ENCODE results near the gene ATP6V1F. TPM values are rescaled to one million over a fixed set of nuclear protein-coding genes. Genes with fewer than 3 reads are reported as not detected.

ATP6V1F gene
- total and polyA plus RNA-seq, 8 donors = 2.0 to 282 (median 67.7) TPM

GRCh38 chr7:128887169-128888038 is 24.7 kb downstream of the ATP6V1F start:
- intact Hi-C loops (cut with DNase I; ENCODE audit: low total_unique reads) = loop anchor here (10.0 kb wide), 1 partner anchor 283 kb away; no protein-coding TSS in a partner anchor
- TF ChIP-seq POLR2AphosphoS5 (IDR thresholded peaks at IDR 0.05) (no peak), EP300 (IDR thresholded peaks at IDR 0.05) (no peak), POLR2A (IDR thresholded peaks at IDR 0.05) (no peak), CTCF (IDR thresholded peaks at IDR 0.05) (no peak)
- Histone ChIP-seq H3K4me3 (no peak overlapping the region), H3K27me3 (peaks cover 0 to 58% (median 17%) of the 10 kb centered on the region in 3 donors), H3K9me3 (no peaks in the 10 kb centered on the region), H3K4me1 (peaks cover 9 to 20% (median 13%) of the 10 kb centered on the region in 4 donors), H3K36me3 (no peaks in the 10 kb centered on the region), H3K27ac (no peak overlapping the region)
- 80 to 90% (median 87%) methylated on average over 7 of the region's 7 CpGs for WGBS, 5 donors
- no peak for DNase-seq

GRCh38 chr7:128888039-128888755 is 25.5 kb downstream of the ATP6V1F start:
- no peak for DNase-seq
- H3K4me1 ChIP-seq = peaks cover 9 to 27% (median 13%) of the 10 kb centered on the region in 4 donors
- TF ChIP-seq POLR2A (IDR thresholded peaks at IDR 0.05) = no peak
- TF ChIP-seq EP300 (IDR thresholded peaks at IDR 0.05) = no peak
- no peak for TF ChIP-seq POLR2AphosphoS5 (IDR thresholded peaks at IDR 0.05)
- TF ChIP-seq CTCF (IDR thresholded peaks at IDR 0.05) = no peak
- H3K27me3 ChIP-seq = peaks cover 0 to 61% (median 17%) of the 10 kb centered on the region in 3 donors
- no peaks in the 10 kb centered on the region for H3K9me3 ChIP-seq
- WGBS, 5 donors = 74 to 85% (median 84%) methylated on average over 7 of the region's 7 CpGs
- H3K4me3 ChIP-seq = no peak overlapping the region
- intact Hi-C loops (cut with DNase I; ENCODE audit: low total_unique reads) = loop anchor here (10.0 kb wide), 1 partner anchor 283 kb away; no protein-coding TSS in a partner anchor
- no peaks in the 10 kb centered on the region for H3K36me3 ChIP-seq
- H3K27ac ChIP-seq = no peak overlapping the region

GRCh38 chr7:128888756-128889095 is 26.1 kb downstream of the ATP6V1F start:
- H3K36me3 ChIP-seq = no peaks in the 10 kb centered on the region
- H3K4me3 ChIP-seq = no peak overlapping the region
- intact Hi-C loops (cut with DNase I; ENCODE audit: low total_unique reads) = loop anchor here (10.0 kb wide), 1 partner anchor 284 kb away; no protein-coding TSS in a partner anchor
- H3K27me3 ChIP-seq = peaks cover 0 to 61% (median 17%) of the 10 kb centered on the region in 3 donors
- WGBS, 5 donors = 76 to 85% (median 82%) methylated on average over 10 to 11 of the region's 11 CpGs
- no peak for DNase-seq
- H3K9me3 ChIP-seq = no peaks in the 10 kb centered on the region
- peaks cover 9 to 27% (median 13%) of the 10 kb centered on the region in 4 donors for H3K4me1 ChIP-seq
- TF ChIP-seq POLR2AphosphoS5 (IDR thresholded peaks at IDR 0.05) = no peak
- no peak for TF ChIP-seq EP300 (IDR thresholded peaks at IDR 0.05)
- no peak for TF ChIP-seq CTCF (IDR thresholded peaks at IDR 0.05)
- no peak for TF ChIP-seq POLR2A (IDR thresholded peaks at IDR 0.05)
- H3K27ac ChIP-seq = no peak overlapping the region

GRCh38 chr7:128889121-128889520 is 26.5 kb downstream of the ATP6V1F start:
- Histone ChIP-seq H3K27me3 (peaks cover 0 to 61% (median 17%) of the 10 kb centered on the region in 3 donors), H3K4me1 (peaks cover 9 to 27% (median 13%) of the 10 kb centered on the region in 4 donors), H3K27ac (no peak overlapping the region), H3K36me3 (no peaks in the 10 kb centered on the region), H3K4me3 (no peak overlapping the region), H3K9me3 (no peaks in the 10 kb centered on the region)
- 54 to 64% (median 58%) methylated on average over 5 to 8 of the region's 8 CpGs for WGBS, 5 donors
- DNase-seq = no peak
- no peak for TF ChIP-seq POLR2A (IDR thresholded peaks at IDR 0.05)
- TF ChIP-seq CTCF (IDR thresholded peaks at IDR 0.05) = no peak
- TF ChIP-seq POLR2AphosphoS5 (IDR thresholded peaks at IDR 0.05) = no peak
- no peak for TF ChIP-seq EP300 (IDR thresholded peaks at IDR 0.05)
- intact Hi-C loops (cut with DNase I; ENCODE audit: low total_unique reads) = loop anchor here (10.0 kb wide), 1 partner anchor 284 kb away; no protein-coding TSS in a partner anchor

Measured in stomach (tissue), 9 donors.